Suprapubic skin (tissue), 4 donors: ENCODE measurements around the gene PARD3B. TPM values are rescaled to one million over a fixed set of nuclear protein-coding genes. Genes with fewer than 3 reads are reported as not detected.

Experiments used
- DNase-seq, 2 donors: peaks; one replicate each; pipeline ENCODE4 v3.0.0-alpha.2; 2019; ENCODE audit warnings: low spot score in 2 of 2
- H3K27ac ChIP-seq: fragments of 200-600 bp; sonication (generic); one replicate; pipeline ENCODE4 v1.5.1; 2019
- H3K27me3 ChIP-seq: fragments of 200-600 bp; sonication (generic); one replicate; pipeline ENCODE4 v1.5.1; 2019
- H3K36me3 ChIP-seq: fragments of 200-600 bp; sonication (generic); one replicate; pipeline ENCODE4 v1.5.1; 2019
- H3K4me1 ChIP-seq: fragments of 200-600 bp; sonication (generic); one replicate; pipeline ENCODE4 v1.5.1; 2019
- H3K4me3 ChIP-seq: fragments of 200-600 bp; sonication (generic); one replicate; pipeline ENCODE4 v1.5.1; 2019; ENCODE audit warnings: mild to moderate bottlenecking
- H3K9me3 ChIP-seq: fragments of 200-600 bp; sonication (generic); one replicate; pipeline ENCODE4 v1.5.1; 2019
- CTCF ChIP-seq, 2 donors: fragments of 200-600 bp in 1 of 2; fragments of 450-650 bp in 1 of 2; sonication (generic) in 1 of 2; IDR thresholded peaks; one replicate each; pipeline ENCODE4 v1.5.1; 2016 to 2019; ENCODE audit warnings: antibody characterized with exemption in 2 of 2, mild to moderate bottlenecking in 1 of 2, moderate library complexity in 1 of 2
- EP300 ChIP-seq: sonication (generic); formaldehyde crosslinking; IDR thresholded peaks from one replicate; pipeline ENCODE4 v1.6.1; 2017; ENCODE audit warnings: antibody characterized with exemption
- POLR2A ChIP-seq, 2 donors: fragments of 450-650 bp; IDR thresholded peaks; one replicate each; pipeline ENCODE4 v1.6.1; 2017; ENCODE audit warnings: antibody characterized with exemption in 2 of 2, mild to moderate bottlenecking in 2 of 2, moderate library complexity in 2 of 2
- POLR2AphosphoS5 ChIP-seq, 3 donors: sonication (generic); formaldehyde crosslinking; IDR thresholded peaks; one replicate each; pipeline ENCODE4 v1.6.1; 2017; ENCODE audit warnings: antibody characterized with exemption in 3 of 3
- WGBS: methylation state at CpG from one replicate; pipeline ENCODE4 v1.1.5; 2018; 5-methylcytosine and 5-hydroxymethylcytosine counted together
- total RNA-seq, 4 donors: library from RNA; depleted of rRNA; stranded (reverse); fragments of >200 nt; gene quantifications; one replicate each; pipeline ENCODE4 v1.1.0, GENCODE V29; 2016

PARD3B gene
- total RNA-seq, 4 donors from 2014 or later = 12.5 to 18.9 (median 15.5) TPM

GRCh38 chr2:205637320-205637602 lies 1092.0 kb downstream of the PARD3B start:
- H3K27me3 ChIP-seq = no peaks in the 10 kb centered on the region
- TF ChIP-seq EP300 (no peak), POLR2AphosphoS5 (IDR thresholded peaks at IDR 0.05) (no peak)
- DNase-seq = no peak
- H3K36me3 ChIP-seq = no peaks in the 10 kb centered on the region
- H3K9me3 ChIP-seq = no peaks in the 10 kb centered on the region
- no peak overlapping the region for H3K27ac ChIP-seq
- H3K4me3 ChIP-seq = no peak overlapping the region
- no peaks in the 10 kb centered on the region for H3K4me1 ChIP-seq

DNA sequence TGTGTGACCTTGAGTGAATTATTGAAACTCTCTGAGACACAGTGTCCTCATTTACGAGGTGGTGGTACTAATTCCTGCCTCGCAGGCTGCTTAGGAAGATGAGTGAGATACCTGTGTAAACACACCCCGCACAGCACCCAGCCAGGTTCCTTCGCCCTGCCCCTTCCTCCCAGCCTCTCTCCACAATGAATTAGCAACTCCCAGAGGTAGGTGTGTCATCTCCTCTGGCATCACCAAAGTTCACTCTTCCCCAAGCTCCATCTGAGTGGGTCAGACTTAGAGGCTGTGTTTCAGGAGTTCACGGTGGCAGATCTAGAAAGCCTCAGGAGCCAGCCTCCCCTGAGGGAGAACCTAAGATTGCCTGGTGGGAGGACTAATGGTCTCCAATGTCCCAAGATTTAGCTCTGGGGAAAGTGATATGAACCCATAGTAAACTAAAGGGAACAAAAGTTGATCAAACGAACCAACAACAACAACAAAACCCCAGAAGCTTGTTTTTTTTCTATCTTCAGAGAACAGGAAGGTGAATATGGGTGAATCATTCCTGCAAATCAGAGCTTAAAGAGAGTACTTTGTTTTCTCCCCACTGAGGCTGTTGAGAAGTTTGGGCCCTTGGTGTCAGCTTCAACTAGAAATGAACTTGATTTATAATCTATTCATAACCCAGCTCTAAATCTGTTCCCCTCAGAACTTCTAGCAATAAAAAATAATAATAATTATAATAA lies 1092.7 kb downstream of the PARD3B start:
- Histone ChIP-seq H3K27me3 (no peaks in the 10 kb centered on the region), H3K36me3 (no peaks in the 10 kb centered on the region), H3K4me1 (peaks cover under 1% of the 10 kb centered on the region), H3K4me3 (no peak overlapping the region), H3K9me3 (no peaks in the 10 kb centered on the region), H3K27ac (no peak overlapping the region)
- TF ChIP-seq POLR2AphosphoS5 (IDR thresholded peaks at IDR 0.05) = no peak
- no peak for TF ChIP-seq POLR2A (IDR thresholded peaks at IDR 0.05)
- no peak for TF ChIP-seq EP300
- TF ChIP-seq CTCF (IDR thresholded peaks at IDR 0.05) = no peak
- no peak for DNase-seq
- 81% methylated on average over 6 of the region's 6 CpGs for WGBS

DNA sequence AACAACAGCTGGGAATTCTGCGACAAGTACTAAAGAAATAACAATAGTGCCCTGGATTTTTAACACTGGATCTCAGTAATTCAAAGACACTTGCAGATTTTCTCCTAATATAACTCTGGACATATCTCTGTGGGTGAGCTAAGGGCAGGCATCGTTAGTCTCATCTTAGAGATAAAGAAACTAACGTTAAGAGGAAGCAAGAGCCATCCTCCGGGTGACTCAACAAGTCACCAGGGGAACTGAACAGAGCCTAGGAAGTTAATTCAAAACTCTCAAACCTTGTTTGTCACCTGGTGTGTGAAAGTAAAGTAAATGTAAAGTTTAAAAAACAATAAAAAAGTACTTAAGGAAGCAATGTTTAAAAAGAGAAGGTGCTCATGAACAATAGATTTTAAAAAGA lies 1095.4 kb downstream of the PARD3B start:
- no peak for TF ChIP-seq POLR2A (IDR thresholded peaks at IDR 0.05)
- TF ChIP-seq CTCF (IDR thresholded peaks at IDR 0.05) = no peak
- no peak for TF ChIP-seq POLR2AphosphoS5 (IDR thresholded peaks at IDR 0.05)
- no peak for TF ChIP-seq EP300
- no peak for DNase-seq
- Histone ChIP-seq H3K27me3 (no peaks in the 10 kb centered on the region), H3K27ac (no peak overlapping the region), H3K4me3 (no peak overlapping the region), H3K36me3 (no peaks in the 10 kb centered on the region), H3K9me3 (no peaks in the 10 kb centered on the region), H3K4me1 (peaks cover 5% of the 10 kb centered on the region)
- 71% methylated on average over 4 of the region's 4 CpGs for WGBS

DNA sequence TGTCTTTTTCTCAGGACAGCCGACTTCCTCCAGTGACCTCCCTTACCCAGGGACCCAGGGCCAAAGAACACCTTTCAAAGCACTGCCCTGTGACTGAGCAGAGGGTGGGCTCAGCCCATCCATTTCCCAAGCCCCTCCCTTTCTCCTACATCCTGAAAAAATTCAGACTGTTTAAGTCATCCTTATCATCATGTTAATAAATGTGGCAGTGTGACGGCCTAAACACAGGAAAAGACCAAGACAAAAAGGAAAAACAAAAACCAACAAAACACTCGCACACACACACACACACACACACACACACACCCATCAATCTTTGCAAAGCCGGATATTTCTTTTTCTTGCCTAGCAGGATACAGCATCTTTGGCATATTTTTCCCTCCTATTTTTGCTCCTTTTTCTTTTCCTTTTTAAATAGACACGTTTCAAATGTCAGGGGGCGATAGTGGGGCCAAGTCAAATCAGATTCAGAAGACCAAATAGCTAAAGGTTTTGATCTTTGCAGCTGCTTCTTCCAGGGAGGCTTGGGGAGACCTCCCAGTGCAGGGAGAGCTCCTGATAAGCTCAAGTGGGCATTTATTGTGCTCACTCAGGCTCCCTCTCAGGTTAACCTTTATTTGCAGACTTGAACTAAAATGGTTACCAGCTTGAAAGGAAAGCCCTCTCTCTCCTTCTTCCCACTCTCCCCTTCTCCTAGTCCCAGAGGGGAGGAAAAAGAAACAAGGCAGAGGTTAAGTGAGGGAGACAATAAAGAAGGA lies 1097.5 kb downstream of the PARD3B start:
- Histone ChIP-seq H3K27me3 (no peaks in the 10 kb centered on the region), H3K4me1 (peaks cover 5% of the 10 kb centered on the region), H3K9me3 (no peaks in the 10 kb centered on the region), H3K36me3 (no peaks in the 10 kb centered on the region), H3K27ac (no peak overlapping the region), H3K4me3 (no peak overlapping the region)
- WGBS = 67% methylated on average over 6 of the region's 6 CpGs
- TF ChIP-seq POLR2AphosphoS5 (IDR thresholded peaks at IDR 0.05) = no peak
- no peak for TF ChIP-seq CTCF (IDR thresholded peaks at IDR 0.05)
- no peak for TF ChIP-seq EP300
- no peak for TF ChIP-seq POLR2A (IDR thresholded peaks at IDR 0.05)
- no peak for DNase-seq

DNA sequence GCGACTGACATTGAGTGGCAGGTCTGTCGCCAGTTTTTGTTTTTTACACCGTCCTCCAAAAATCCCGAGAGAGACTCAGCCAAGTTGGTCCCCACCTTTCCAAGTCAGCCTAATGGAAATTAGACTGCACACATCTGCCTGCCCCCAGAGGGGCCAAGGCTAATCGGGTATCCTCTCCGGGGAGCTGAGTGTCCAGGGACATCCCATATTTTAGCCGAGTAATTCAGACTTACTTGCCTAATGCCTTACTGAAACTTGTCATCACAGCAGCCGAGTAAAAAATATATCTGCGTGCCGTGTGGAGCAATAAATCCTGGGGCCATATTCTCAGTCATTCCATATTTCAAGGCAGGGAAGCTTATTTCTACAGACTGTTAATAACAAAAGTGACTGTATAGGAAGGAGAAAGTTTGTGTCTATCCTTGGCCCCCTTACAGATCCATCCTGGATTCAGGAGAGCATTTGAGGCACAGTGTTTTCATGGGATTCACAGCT lies 1098.2 kb downstream of the PARD3B start:
- no peak overlapping the region for H3K27ac ChIP-seq
- H3K4me3 ChIP-seq = no peak overlapping the region
- no peaks in the 10 kb centered on the region for H3K9me3 ChIP-seq
- no peak for TF ChIP-seq POLR2AphosphoS5 (IDR thresholded peaks at IDR 0.05)
- TF ChIP-seq POLR2A (IDR thresholded peaks at IDR 0.05) = no peak
- no peak for TF ChIP-seq CTCF (IDR thresholded peaks at IDR 0.05)
- no peak for TF ChIP-seq EP300
- DNase-seq = no peak
- no peaks in the 10 kb centered on the region for H3K27me3 ChIP-seq
- H3K36me3 ChIP-seq = no peaks in the 10 kb centered on the region
- H3K4me1 ChIP-seq = peaks cover 5% of the 10 kb centered on the region
- 60% methylated on average over 10 of the region's 10 CpGs for WGBS
